ENCODE measurements around the gene STXBP5L. TPM values are rescaled to one million over a fixed set of nuclear protein-coding genes. Genes with fewer than 3 reads are reported as not detected.

STXBP5L gene
- polyA plus RNA-seq, 1 of the 3 experiments (the other 2 are of a cell fraction): 0.03 TPM

- WGBS (ENCODE audit: low lambda C conversion rate): 95% methylated on average over 6 of the region's 6 CpGs
- Histone ChIP-seq H3K4me2 (no peak overlapping the region), H3K9me3 (no peaks in the 10 kb centered on the region), H3K27me3 (ENCODE audit: insufficient read depth) (no peaks in the 10 kb centered on the region), H3K79me2 (ENCODE audit: insufficient read depth) (no peaks in the 10 kb centered on the region), H3K36me3 (replicated peaks in 1 of 2; ENCODE audit: control insufficient read depth in 1 of 2, insufficient read depth in 2 of 2, low read length in 1 of 2) (no peaks in the 10 kb centered on the region), H3K4me3 (ENCODE audit: low read depth in 2 of 2, low read length in 1 of 2) (no peak overlapping the region), H3K4me1 (ENCODE audit: control insufficient read depth in 1 of 2, insufficient read depth in 2 of 2, low read depth in 1 of 2, low read length in 1 of 2) (no peaks in the 10 kb centered on the region), H3K9ac (no peak overlapping the region), H3F3A (replicated peaks; ENCODE audit: insufficient read depth) (no peaks in the 10 kb centered on the region), H2AFZ (ENCODE audit: low read depth) (no peak overlapping the region), H3K27ac (ENCODE audit: low read depth in 2 of 2, low read length in 1 of 2) (no peak overlapping the region), H3K9me2 (no peaks in the 10 kb centered on the region), H4K20me1 (ENCODE audit: insufficient read depth) (no peaks in the 10 kb centered on the region)
- TF ChIP-seq YY1 (IDR thresholded peaks at IDR 0.05; ENCODE audit: low read depth): no peak
- no peak for TF ChIP-seq RXRA (IDR thresholded peaks at IDR 0.05; ENCODE audit: borderline replicate concordance, low read depth)
- TF ChIP-seq SMC3 (IDR thresholded peaks at IDR 0.05; ENCODE audit: low read depth, low read length): no peak
- TF ChIP-seq POLR2AphosphoS5 (IDR thresholded peaks at IDR 0.05; ENCODE audit: low read depth, low read length): no peak
- TF ChIP-seq RAD21 (IDR thresholded peaks at IDR 0.05; ENCODE audit: low read length): no peak
- no peak for TF ChIP-seq NFIC (IDR thresholded peaks at IDR 0.05; ENCODE audit: borderline replicate concordance)
- TF ChIP-seq CTCF (IDR thresholded peaks at IDR 0.05): no peak
- no peak for TF ChIP-seq ELF1 (IDR thresholded peaks at IDR 0.05)
- TF ChIP-seq EZH2phosphoT487 (IDR thresholded peaks at IDR 0.05; ENCODE audit: borderline replicate concordance, low read depth): no peak
- no peak for TF ChIP-seq RFX5 (IDR thresholded peaks at IDR 0.05; ENCODE audit: low read length)
- no peak for TF ChIP-seq USF2 (IDR thresholded peaks at IDR 0.05; ENCODE audit: borderline replicate concordance, low read depth, low read length)
- TF ChIP-seq MEF2A (IDR thresholded peaks at IDR 0.05; ENCODE audit: borderline replicate concordance, low read depth): no peak
- no peak for TF ChIP-seq TAF1 (IDR thresholded peaks at IDR 0.05; ENCODE audit: borderline replicate concordance, low read depth, low read length)
- no peak for TF ChIP-seq JUND (IDR thresholded peaks at IDR 0.05)
- TF ChIP-seq FOSL2 (IDR thresholded peaks at IDR 0.05; ENCODE audit: borderline replicate concordance, low read depth): no peak
- no peak for TF ChIP-seq TEAD4 (IDR thresholded peaks at IDR 0.05; ENCODE audit: borderline replicate concordance, insufficient read depth)
- no peak for TF ChIP-seq FOXJ3 (CRISPR knock-in tag; IDR thresholded peaks at IDR 0.05)
- POLR2A ChIA-PET: no interaction called here
- no peak for DNase-seq
- CTCF ChIA-PET: no interaction called here
Observed at GRCh38 chr3:121418182-121418581, 510.2 kb downstream of the STXBP5L start.

- no peak overlapping the region for H3K27ac ChIP-seq (ENCODE audit: low read depth in 2 of 2, low read length in 1 of 2)
- no peaks in the 10 kb centered on the region for H3K79me2 ChIP-seq (ENCODE audit: insufficient read depth)
- no peaks in the 10 kb centered on the region for H3K27me3 ChIP-seq (ENCODE audit: insufficient read depth)
- POLR2A ChIA-PET: no interaction called here
- no peak overlapping the region for H3K4me2 ChIP-seq
- no peaks in the 10 kb centered on the region for H4K20me1 ChIP-seq (ENCODE audit: insufficient read depth)
- H2AFZ ChIP-seq (ENCODE audit: low read depth): no peak overlapping the region
- no peak for TF ChIP-seq NFIC (IDR thresholded peaks at IDR 0.05; ENCODE audit: borderline replicate concordance)
- no peak for TF ChIP-seq EZH2phosphoT487 (IDR thresholded peaks at IDR 0.05; ENCODE audit: borderline replicate concordance, low read depth)
- TF ChIP-seq USF2 (IDR thresholded peaks at IDR 0.05; ENCODE audit: borderline replicate concordance, low read depth, low read length): no peak
- TF ChIP-seq SMC3 (IDR thresholded peaks at IDR 0.05; ENCODE audit: low read depth, low read length): no peak
- no peak for TF ChIP-seq RXRA (IDR thresholded peaks at IDR 0.05; ENCODE audit: borderline replicate concordance, low read depth)
- no peak for TF ChIP-seq GATA2 (CRISPR knock-in tag; IDR thresholded peaks at IDR 0.05)
- TF ChIP-seq ELF1 (IDR thresholded peaks at IDR 0.05): no peak
- TF ChIP-seq TCF12 (IDR thresholded peaks at IDR 0.05): no peak
- no peak for TF ChIP-seq MXI1 (IDR thresholded peaks at IDR 0.05; ENCODE audit: low read depth, low read length)
- TF ChIP-seq PBX3 (IDR thresholded peaks at IDR 0.05): no peak
- TF ChIP-seq NRF1 (IDR thresholded peaks at IDR 0.05; ENCODE audit: low read depth, low read length): no peak
- TF ChIP-seq JUND (IDR thresholded peaks at IDR 0.05): no peak
- DNase-seq: no peak
- no peak overlapping the region for H3K9ac ChIP-seq
- no peaks in the 10 kb centered on the region for H3K4me1 ChIP-seq (ENCODE audit: control insufficient read depth in 1 of 2, insufficient read depth in 2 of 2, low read depth in 1 of 2, low read length in 1 of 2)
- CTCF ChIA-PET: no interaction called here
- no peak overlapping the region for H3K4me3 ChIP-seq (ENCODE audit: low read depth in 2 of 2, low read length in 1 of 2)
- no peaks in the 10 kb centered on the region for H3K9me3 ChIP-seq
- no peaks in the 10 kb centered on the region for H3K9me2 ChIP-seq
- no peaks in the 10 kb centered on the region for H3F3A ChIP-seq (replicated peaks; ENCODE audit: insufficient read depth)
- H3K36me3 ChIP-seq (replicated peaks in 1 of 2; ENCODE audit: control insufficient read depth in 1 of 2, insufficient read depth in 2 of 2, low read length in 1 of 2): peaks cover 0 to 5% of the 10 kb centered on the region in 2 experiments
Observed at GRCh38 chr3:121424549-121424948, 516.5 kb downstream of the STXBP5L start.
